ENCODE measurements around the gene RAD51AP1.

RAD51AP1 gene

GRCh38 chr12:4552191-4552590 lies 13.5 kb downstream of the RAD51AP1 start:
- no peak for DNase-seq

- DNase-seq, result no peak
Measured at GRCh38 chr12:4553943-4554342, 15.3 kb downstream of the RAD51AP1 start.

GRCh38 chr12:4555804-4556203 lies 17.1 kb downstream of the RAD51AP1 start:
- no peak for DNase-seq

- DNase-seq, result no peak
Measured at GRCh38 chr12:4556735-4557530, 18.2 kb downstream of the RAD51AP1 start.

- no peak for DNase-seq
Measured at GRCh38 chr12:4557586-4557985, 18.9 kb downstream of the RAD51AP1 start.

- no peak for DNase-seq
Measured at GRCh38 chr12:4558171-4558570, 19.5 kb downstream of the RAD51AP1 start.

- no peak for DNase-seq
Measured at GRCh38 chr12:4562034-4562657, 23.5 kb downstream of the RAD51AP1 start, which contains the start of gene DYRK4. Gene DYRK4, plus strand, starts transcription at chr12:4562208. Its CDS starts 38 bp downstream, at chr12:4562246.

GRCh38 chr12:4563336-4563735 lies 24.6 kb downstream of the RAD51AP1 start:
- no peak for DNase-seq

- DNase-seq, result no peak
Measured at GRCh38 chr12:4564818-4565217, 26.1 kb downstream of the RAD51AP1 start.

- DNase-seq, result no peak
Measured at GRCh38 chr12:4566474-4566873, 27.8 kb downstream of the RAD51AP1 start.

GRCh38 chr12:4567073-4567881 lies 28.6 kb downstream of the RAD51AP1 start:
- no peak for DNase-seq

GRCh38 chr12:4569261-4569660 lies 30.6 kb downstream of the RAD51AP1 start:
- no peak for DNase-seq

- no peak for DNase-seq
Measured at GRCh38 chr12:4572680-4573079, 34.0 kb downstream of the RAD51AP1 start.

GRCh38 chr12:4579305-4580102 lies 40.8 kb downstream of the RAD51AP1 start:
- DNase-seq, result no peak

- DNase-seq, result no peak
Measured at GRCh38 chr12:4580281-4580688, 41.6 kb downstream of the RAD51AP1 start.

- no peak for DNase-seq
Measured at GRCh38 chr12:4584281-4584680, 45.6 kb downstream of the RAD51AP1 start.

- DNase-seq, result no peak
Measured at GRCh38 chr12:4584896-4585295, 46.2 kb downstream of the RAD51AP1 start.

- DNase-seq, result no peak
Measured at GRCh38 chr12:4586500-4586899, 47.8 kb downstream of the RAD51AP1 start.

- DNase-seq, result no peak
Measured at GRCh38 chr12:4587108-4587507, 48.4 kb downstream of the RAD51AP1 start.

- DNase-seq, result no peak
Measured at GRCh38 chr12:4588916-4589315, 50.2 kb downstream of the RAD51AP1 start.

- no peak for DNase-seq
Measured at GRCh38 chr12:4589941-4590340, 51.3 kb downstream of the RAD51AP1 start.

- no peak for DNase-seq
Measured at GRCh38 chr12:4591180-4591687, 52.5 kb downstream of the RAD51AP1 start.

Measured in CD4-positive, alpha-beta T cell treated with Interleukin-17A for 4 hours (primary cell).